Aorta (tissue), 5 donors: Measurements from ENCODE around the gene ZNF654. TPM values are rescaled to one million over a fixed set of nuclear protein-coding genes. Genes with fewer than 3 reads are reported as not detected.
A peak's percentile ranks its signal among the peaks of the same experiment; 100 is the strongest.
"Not testable (repeated sequence)": the region's sequence is repeated elsewhere in the genome, so short reads cannot be mapped to it uniquely, and the experiment has no call there.

ENCODE experiments used
- ATAC-seq: fragments of 200-7000 bp; cut with Tn5 transposase; one replicate; pipeline ENCODE4 v1.9.1; 2022; ENCODE audit warnings: moderate library complexity; ENCODE audit not compliant: low FRiP score
- DNase-seq, 2 donors: peaks; one replicate each; pipeline ENCODE4 v3.0.0-alpha.2; 2020
- H3K27ac ChIP-seq, 2 donors: one replicate each; pipeline ENCODE4 v1.5.1; 2013; ENCODE audit warnings: low read length in 2 of 2, mild to moderate bottlenecking in 2 of 2, moderate library complexity in 2 of 2, control low read depth in 1 of 2, inconsistent platforms in 1 of 2, low read depth in 1 of 2
- H3K27me3 ChIP-seq, 2 donors: one replicate each; pipeline ENCODE4 v1.6.1; 2013; ENCODE audit warnings: control low read depth in 1 of 2, low read length in 1 of 2, mild to moderate bottlenecking in 1 of 2, moderate library complexity in 1 of 2; ENCODE audit not compliant: insufficient read depth in 2 of 2, control insufficient read depth in 1 of 2
- H3K36me3 ChIP-seq, 2 donors: one replicate each; pipeline ENCODE4 v1.6.1; 2013; ENCODE audit warnings: control low read depth in 1 of 2, low read length in 1 of 2, mild to moderate bottlenecking in 1 of 2; ENCODE audit not compliant: insufficient read depth in 2 of 2, control insufficient read depth in 1 of 2
- H3K4me1 ChIP-seq, 2 donors: one replicate each; pipeline ENCODE4 v1.6.1; 2013; ENCODE audit warnings: low read length in 2 of 2, control low read depth in 1 of 2, mild to moderate bottlenecking in 1 of 2, moderate library complexity in 1 of 2; ENCODE audit not compliant: insufficient read depth in 2 of 2, control insufficient read depth in 1 of 2
- H3K4me3 ChIP-seq, 2 donors: one replicate each; pipeline ENCODE4 v1.5.1; 2013; ENCODE audit warnings: low read length in 2 of 2, control low read depth in 1 of 2, mild to moderate bottlenecking in 1 of 2
- H3K9me3 ChIP-seq: one replicate; pipeline ENCODE4 v1.6.1; 2013; ENCODE audit warnings: mild to moderate bottlenecking, low read length; ENCODE audit not compliant: control insufficient read depth
- WGBS, 2 donors: extraction: QIAGEN DNeasy Blood & Tissue Kit; methylation state at CpG; one replicate each; pipeline ENCODE4 v1.1.7; 2013; 5-methylcytosine and 5-hydroxymethylcytosine counted together
- intact Hi-C, 2 donors: fragments of 100-400 bp; cut with DNase I; formaldehyde crosslinking; loops; one replicate each; pipeline versions ENCODE4 v1.14.2 to v1.15.0; 2022
- long read RNA-seq, 2 donors: library from polyadenylated mRNA; unstranded; transcript quantifications; one replicate each; pipeline ENCODE4 v2.0.0, GENCODE V29; 2020 to 2021
- polyA plus RNA-seq, 2 donors: library from polyadenylated mRNA; stranded (reverse); fragments of 200-250 nt; gene quantifications; one replicate each; pipeline ENCODE4 v1.2.3, GENCODE V29; 2013
- total RNA-seq, 2 donors: library from RNA; stranded (reverse); fragmentation: NEBNext Ultra II Directional; extraction: Animal tissue kit (Norgen Biotek cat#: 25700); gene quantifications; one replicate each; pipeline ENCODE4 v1.2.1, GENCODE V29; 2021
- donor health status: healthy with polysubstance abuse.
- donor health status: Bipolar disorder and iron deficiency.
- donor health status: DM: no; HTN: no; CAD: no.
- donor health status: DM: no; HTN: no; CAD: no.
- donor health status: DM: yes; HTN: yes; CAD: no.

ZNF654 gene
- total RNA-seq (10 to 100 TPM; 18.0 to 28.3 TPM), polyA plus RNA-seq (1 to 10 TPM; 3.0 to 4.9 TPM)
- long read RNA-seq, donor 1, full-length matches to known transcripts = 5 of 17 reads
- long read RNA-seq, donor 1, partial matches to known transcripts = 6 of 17 reads
- long read RNA-seq, donor 1, other reads (novel, unspliced or antisense) = 6 of 17 reads
- long read RNA-seq, donor 2, full-length matches to known transcripts = 4 of 27 reads
- long read RNA-seq, donor 2, partial matches to known transcripts = 2 of 27 reads
- long read RNA-seq, donor 2, other reads (novel, unspliced or antisense) = 21 of 27 reads

GRCh38 chr3:88058581-88059379 is at the start of gene ZNF654, which contains the start of gene CGGBP1:
Gene ZNF654, plus strand, starts transcription at chr3:88059255. Its CDS starts 65 bp downstream, at chr3:88059320.
Gene CGGBP1, minus strand, starts transcription at chr3:88059005. Its CDS starts 3,029 bp downstream, at chr3:88055976.
- WGBS, 2 donors = 0% methylated on average over 55 to 76 of the region's 76 CpGs
- DNase-seq (peak; percentile 98 to 99), ATAC-seq (peak; percentile 98)
- H3K4me3 ChIP-seq = peak within 1 kb of the TSS; percentile 88 to 92
- no peaks in the 10 kb centered on the region for H3K27me3 ChIP-seq
- H3K27ac ChIP-seq = peak within 1 kb of the TSS; percentile 64 to 94
- H3K36me3 ChIP-seq = peaks cover 3 to 5% of the 10 kb centered on the region in 2 donors
- H3K9me3 ChIP-seq = no peaks in the 10 kb centered on the region
- intact Hi-C loops = loop anchor here (2.0 to 10.0 kb wide), 3 partner anchors 56 to 92 kb away; partner anchors contain the start of gene C3orf38 (in 1 of the 2)
- H3K4me1 ChIP-seq = peaks cover 2 to 3% of the 10 kb centered on the region in 2 donors

- H3K4me3 ChIP-seq = no peak overlapping the region
- no peaks in the 10 kb centered on the region for H3K36me3 ChIP-seq
- ATAC-seq (no peak), DNase-seq (no peak)
- H3K27me3 ChIP-seq = no peaks in the 10 kb centered on the region
- no peaks in the 10 kb centered on the region for H3K4me1 ChIP-seq
- H3K27ac ChIP-seq = no peak overlapping the region
- no peaks in the 10 kb centered on the region for H3K9me3 ChIP-seq
- WGBS, 2 donors = 93 to 97% methylated on average over 5 of the region's 5 CpGs
- intact Hi-C loops = no loop called here
Measured at GRCh38 chr3:88010810-88011209, 48.2 kb upstream of the ZNF654 start.

- H3K4me1 ChIP-seq = no peaks in the 10 kb centered on the region
- 21 to 23% methylated on average over 2 of the region's 2 CpGs for WGBS, 2 donors
- ATAC-seq = no peak
- H3K27ac ChIP-seq = no peak overlapping the region
- H3K36me3 ChIP-seq = no peaks in the 10 kb centered on the region
- no peaks in the 10 kb centered on the region for H3K27me3 ChIP-seq
- no peak overlapping the region for H3K4me3 ChIP-seq
- no peaks in the 10 kb centered on the region for H3K9me3 ChIP-seq
- intact Hi-C loops = no loop called here
- DNase-seq = no peak
Measured at GRCh38 chr3:88013592-88013991, 45.5 kb upstream of the ZNF654 start.

- DNase-seq, H3K27me3 ChIP-seq, H3K9me3 ChIP-seq, ATAC-seq, H3K36me3 ChIP-seq, H3K4me3 ChIP-seq, intact Hi-C loops, H3K27ac ChIP-seq, H3K4me1 ChIP-seq: not testable (repeated sequence)
- WGBS, 2 donors = 96 to 97% methylated on average over 22 to 35 of the region's 35 CpGs
Measured at GRCh38 chr3:88015656-88016055, 43.4 kb upstream of the ZNF654 start.

DNA sequence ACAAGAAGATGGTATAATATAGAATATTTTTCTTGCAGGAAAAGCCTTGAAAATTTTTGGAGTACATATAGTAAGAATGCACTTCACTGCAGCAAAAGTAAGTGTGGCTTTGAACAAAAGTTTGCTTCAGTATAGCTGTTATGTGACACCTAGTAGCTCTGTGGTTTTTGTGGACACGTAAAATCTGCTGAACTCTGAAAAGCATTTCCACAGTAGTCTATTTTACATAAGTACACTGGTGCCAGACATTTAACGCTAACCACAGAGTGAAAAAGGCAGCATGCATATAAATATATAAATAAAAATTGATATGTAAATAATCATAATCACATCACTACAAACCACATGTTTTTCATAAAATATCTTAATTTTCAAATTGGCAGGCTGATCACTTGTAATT is 40.0 kb upstream of the ZNF654 start:
- Histone ChIP-seq H3K9me3 (no peaks in the 10 kb centered on the region), H3K27ac (no peak overlapping the region), H3K4me3 (no peak overlapping the region), H3K36me3 (no peaks in the 10 kb centered on the region), H3K4me1 (no peaks in the 10 kb centered on the region), H3K27me3 (no peaks in the 10 kb centered on the region)
- DNase-seq = no peak
- ATAC-seq = no peak
- WGBS, 2 donors = 68 to 73% methylated on average over 2 of the region's 2 CpGs
- intact Hi-C loops = no loop called here

DNA sequence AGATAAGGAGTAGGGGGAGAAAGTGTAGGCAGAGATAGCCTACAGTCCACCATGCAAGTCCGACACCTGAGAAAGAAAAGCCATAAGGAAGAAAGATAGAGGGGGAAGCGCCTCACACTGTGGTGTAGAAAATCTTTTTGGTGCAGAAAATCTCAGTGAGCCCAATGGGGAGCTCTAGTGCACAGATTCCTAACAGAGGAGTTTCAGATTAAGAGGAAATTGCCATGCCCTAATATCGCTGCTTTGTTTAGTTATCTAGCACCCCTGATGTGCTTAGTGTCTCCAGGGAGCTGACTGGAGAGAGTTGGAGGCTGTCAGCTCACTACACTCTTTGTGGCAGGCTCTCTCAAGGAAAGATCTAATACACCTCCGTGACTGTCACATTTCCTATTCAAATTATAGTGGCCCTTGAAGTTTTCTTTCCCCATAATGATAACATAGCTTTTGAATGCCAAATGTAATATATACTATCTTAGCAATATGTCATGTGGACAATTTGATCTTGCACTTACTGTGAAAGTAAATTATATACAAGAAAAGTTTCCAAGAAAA is 34.0 kb upstream of the ZNF654 start:
- intact Hi-C loops = no loop called here
- DNase-seq (no peak), ATAC-seq (no peak)
- Histone ChIP-seq H3K4me1 (no peaks in the 10 kb centered on the region), H3K27me3 (no peaks in the 10 kb centered on the region), H3K4me3 (no peak overlapping the region), H3K9me3 (peaks cover 5% of the 10 kb centered on the region), H3K27ac (no peak overlapping the region), H3K36me3 (no peaks in the 10 kb centered on the region)
- WGBS, 2 donors = 69 to 77% methylated on average over 4 of the region's 4 CpGs

DNA sequence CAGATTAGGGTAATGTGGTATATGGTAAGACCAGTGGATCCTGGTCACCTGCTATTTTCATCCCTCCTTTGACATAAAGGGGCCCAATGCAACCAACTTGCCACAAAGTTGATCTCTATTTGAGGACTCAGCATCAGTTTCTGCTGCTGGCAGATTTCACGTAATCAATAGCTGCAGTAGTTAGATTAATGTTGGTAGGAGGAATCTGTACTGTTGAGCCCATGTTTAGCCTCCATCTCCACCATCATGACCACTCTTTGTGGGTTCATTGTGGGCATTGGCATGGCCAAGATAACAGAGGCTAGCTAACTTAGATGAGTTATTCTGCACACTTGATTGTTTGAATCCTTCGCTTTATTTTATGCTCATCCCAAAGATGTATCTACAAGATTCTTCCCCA is 30.2 kb upstream of the ZNF654 start:
- Histone ChIP-seq H3K9me3 (peaks cover 5% of the 10 kb centered on the region), H3K4me3 (no peak overlapping the region), H3K36me3 (no peaks in the 10 kb centered on the region), H3K4me1 (peaks cover 1 to 2% of the 10 kb centered on the region in 2 donors), H3K27me3 (no peaks in the 10 kb centered on the region), H3K27ac (no peak overlapping the region)
- DNase-seq (no peak), ATAC-seq (no peak)
- intact Hi-C loops = no loop called here
- 98% methylated on average over 2 of the region's 2 CpGs for WGBS, 2 donors

DNA sequence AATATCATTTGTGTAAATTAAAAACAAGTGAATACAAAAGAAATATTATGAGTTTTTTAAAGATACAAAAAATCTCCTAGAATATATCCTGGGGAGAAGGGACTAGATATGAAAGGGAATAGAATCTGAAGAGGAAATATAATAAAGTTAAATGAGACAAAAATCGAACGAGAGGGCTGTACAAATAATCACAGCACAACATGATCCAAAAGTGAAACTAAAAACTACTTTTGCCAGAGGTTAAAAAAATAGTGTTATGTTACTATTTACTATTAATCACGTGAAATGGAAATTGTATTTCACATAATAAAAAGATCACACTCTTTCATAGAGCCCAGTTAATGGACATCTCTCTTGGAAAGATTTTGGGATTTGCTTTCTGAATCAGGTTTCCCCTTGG is 28.8 kb upstream of the ZNF654 start:
- ATAC-seq (no peak), DNase-seq (no peak)
- Histone ChIP-seq H3K9me3 (peaks cover 5% of the 10 kb centered on the region), H3K27ac (no peak overlapping the region), H3K36me3 (no peaks in the 10 kb centered on the region), H3K27me3 (no peaks in the 10 kb centered on the region), H3K4me1 (peaks cover 1 to 2% of the 10 kb centered on the region in 2 donors), H3K4me3 (no peak overlapping the region)
- intact Hi-C loops = no loop called here
- 78 to 85% methylated on average over 3 of the region's 3 CpGs for WGBS, 2 donors
